ENCODE measurements around the gene KCTD20.
"Not testable (repeated sequence)": the region's sequence is repeated elsewhere in the genome, so short reads cannot be mapped to it uniquely, and the experiment has no call there.

KCTD20 gene

GRCh38 chr6:36444470-36444869 is 1.7 kb downstream of the KCTD20 start:
- Histone ChIP-seq H3K9me3 (ENCODE audit: control insufficient read depth in 2 of 2, low read length in 2 of 2) (no peaks in the 10 kb centered on the region), H3K9ac (ENCODE audit: low read length in 2 of 2) (peak overlapping the region; percentile 88 to 92)

GRCh38 chr6:36445621-36446020 is 2.8 kb downstream of the KCTD20 start:
- Histone ChIP-seq H3K9me3 (ENCODE audit: control insufficient read depth in 2 of 2, low read length in 2 of 2) (no peaks in the 10 kb centered on the region), H3K27me3 (ENCODE audit: control insufficient read depth in 1 of 2, insufficient read depth in 2 of 2, low read length in 2 of 2) (no peaks in the 10 kb centered on the region), H3K4me3 (ENCODE audit: low read length in 2 of 2) (no peak overlapping the region), H3K4me1 (ENCODE audit: control insufficient read depth, insufficient read depth, low read length) (peaks cover 27% of the 10 kb centered on the region), H3K9ac (ENCODE audit: low read length in 2 of 2) (no peak overlapping the region), H3K36me3 (ENCODE audit: control insufficient read depth in 2 of 2, insufficient read depth in 2 of 2, low read length in 2 of 2) (no peaks in the 10 kb centered on the region), H3K27ac (ENCODE audit: low read length) (no peak overlapping the region)

More at GRCh38 chr6:36444470-36444869, 1.7 kb downstream of the KCTD20 start:
- peaks cover 27% of the 10 kb centered on the region for H3K4me1 ChIP-seq (ENCODE audit: control insufficient read depth, insufficient read depth, low read length)
- H3K4me3 ChIP-seq (ENCODE audit: low read length in 2 of 2), result peak overlapping the region; percentile 95 to 97
- H3K27ac ChIP-seq (ENCODE audit: low read length), result peak overlapping the region; percentile 96
- no peaks in the 10 kb centered on the region for H3K36me3 ChIP-seq (ENCODE audit: control insufficient read depth in 2 of 2, insufficient read depth in 2 of 2, low read length in 2 of 2)
- H3K27me3 ChIP-seq (ENCODE audit: control insufficient read depth in 1 of 2, insufficient read depth in 2 of 2, low read length in 2 of 2), result no peaks in the 10 kb centered on the region

- peaks cover 11% of the 10 kb centered on the region for H3K4me1 ChIP-seq (ENCODE audit: control insufficient read depth, insufficient read depth, low read length)
- not testable (repeated sequence) for H3K27me3 ChIP-seq (ENCODE audit: control insufficient read depth in 1 of 2, insufficient read depth in 2 of 2, low read length in 2 of 2); H3K9me3 ChIP-seq (ENCODE audit: control insufficient read depth in 2 of 2, low read length in 2 of 2); H3K27ac ChIP-seq (ENCODE audit: low read length); H3K4me3 ChIP-seq (ENCODE audit: low read length in 2 of 2); H3K9ac ChIP-seq (ENCODE audit: low read length in 2 of 2); H3K36me3 ChIP-seq (ENCODE audit: control insufficient read depth in 2 of 2, insufficient read depth in 2 of 2, low read length in 2 of 2)
Observed at GRCh38 chr6:36449173-36449572, 6.4 kb downstream of the KCTD20 start.

- H3K4me1 ChIP-seq (ENCODE audit: control insufficient read depth, insufficient read depth, low read length); H3K27ac ChIP-seq (ENCODE audit: low read length); H3K36me3 ChIP-seq (ENCODE audit: control insufficient read depth in 2 of 2, insufficient read depth in 2 of 2, low read length in 2 of 2); H3K4me3 ChIP-seq (ENCODE audit: low read length in 2 of 2); H3K9ac ChIP-seq (ENCODE audit: low read length in 2 of 2); H3K27me3 ChIP-seq (ENCODE audit: control insufficient read depth in 1 of 2, insufficient read depth in 2 of 2, low read length in 2 of 2); H3K9me3 ChIP-seq (ENCODE audit: control insufficient read depth in 2 of 2, low read length in 2 of 2): not testable (repeated sequence)
Observed at GRCh38 chr6:36452897-36453296, 10.1 kb downstream of the KCTD20 start.

GRCh38 chr6:36455486-36456027 is 12.8 kb downstream of the KCTD20 start:
- no peaks in the 10 kb centered on the region for H3K9me3 ChIP-seq (ENCODE audit: control insufficient read depth in 2 of 2, low read length in 2 of 2)
- peaks cover 5% of the 10 kb centered on the region for H3K4me1 ChIP-seq (ENCODE audit: control insufficient read depth, insufficient read depth, low read length)
- H3K36me3 ChIP-seq (ENCODE audit: control insufficient read depth in 2 of 2, insufficient read depth in 2 of 2, low read length in 2 of 2), result no peaks in the 10 kb centered on the region
- H3K27me3 ChIP-seq (ENCODE audit: control insufficient read depth in 1 of 2, insufficient read depth in 2 of 2, low read length in 2 of 2), result no peaks in the 10 kb centered on the region
- no peak overlapping the region for H3K27ac ChIP-seq (ENCODE audit: low read length)
- no peak overlapping the region for H3K9ac ChIP-seq (ENCODE audit: low read length in 2 of 2)
- no peak overlapping the region for H3K4me3 ChIP-seq (ENCODE audit: low read length in 2 of 2)

GRCh38 chr6:36459501-36459900 is 16.7 kb downstream of the KCTD20 start:
- H3K9ac ChIP-seq (ENCODE audit: low read length in 2 of 2), result no peak overlapping the region
- no peaks in the 10 kb centered on the region for H3K9me3 ChIP-seq (ENCODE audit: control insufficient read depth in 2 of 2, low read length in 2 of 2)
- peaks cover 5% of the 10 kb centered on the region for H3K4me1 ChIP-seq (ENCODE audit: control insufficient read depth, insufficient read depth, low read length)
- H3K4me3 ChIP-seq (ENCODE audit: low read length in 2 of 2), result no peak overlapping the region
- no peaks in the 10 kb centered on the region for H3K36me3 ChIP-seq (ENCODE audit: control insufficient read depth in 2 of 2, insufficient read depth in 2 of 2, low read length in 2 of 2)
- H3K27ac ChIP-seq (ENCODE audit: low read length), result no peak overlapping the region
- H3K27me3 ChIP-seq (ENCODE audit: control insufficient read depth in 1 of 2, insufficient read depth in 2 of 2, low read length in 2 of 2), result no peaks in the 10 kb centered on the region

GRCh38 chr6:36460916-36461315 is 18.1 kb downstream of the KCTD20 start:
- Histone ChIP-seq H3K27ac (ENCODE audit: low read length) (no peak overlapping the region), H3K9ac (ENCODE audit: low read length in 2 of 2) (no peak overlapping the region), H3K9me3 (ENCODE audit: control insufficient read depth in 2 of 2, low read length in 2 of 2) (no peaks in the 10 kb centered on the region), H3K36me3 (ENCODE audit: control insufficient read depth in 2 of 2, insufficient read depth in 2 of 2, low read length in 2 of 2) (no peaks in the 10 kb centered on the region), H3K27me3 (ENCODE audit: control insufficient read depth in 1 of 2, insufficient read depth in 2 of 2, low read length in 2 of 2) (no peaks in the 10 kb centered on the region), H3K4me3 (ENCODE audit: low read length in 2 of 2) (no peak overlapping the region), H3K4me1 (ENCODE audit: control insufficient read depth, insufficient read depth, low read length) (peaks cover 5% of the 10 kb centered on the region)

GRCh38 chr6:36461646-36462045 is 18.8 kb downstream of the KCTD20 start:
- H3K27ac ChIP-seq (ENCODE audit: low read length), result no peak overlapping the region
- H3K4me1 ChIP-seq (ENCODE audit: control insufficient read depth, insufficient read depth, low read length), result peaks cover 5% of the 10 kb centered on the region
- H3K27me3 ChIP-seq (ENCODE audit: control insufficient read depth in 1 of 2, insufficient read depth in 2 of 2, low read length in 2 of 2), result no peaks in the 10 kb centered on the region
- H3K9ac ChIP-seq (ENCODE audit: low read length in 2 of 2), result no peak overlapping the region
- no peaks in the 10 kb centered on the region for H3K9me3 ChIP-seq (ENCODE audit: control insufficient read depth in 2 of 2, low read length in 2 of 2)
- H3K36me3 ChIP-seq (ENCODE audit: control insufficient read depth in 2 of 2, insufficient read depth in 2 of 2, low read length in 2 of 2), result no peaks in the 10 kb centered on the region
- no peak overlapping the region for H3K4me3 ChIP-seq (ENCODE audit: low read length in 2 of 2)

GRCh38 chr6:36463676-36464075 is 20.9 kb downstream of the KCTD20 start:
- Histone ChIP-seq H3K4me1 (ENCODE audit: control insufficient read depth, insufficient read depth, low read length) (peaks cover 5% of the 10 kb centered on the region), H3K27me3 (ENCODE audit: control insufficient read depth in 1 of 2, insufficient read depth in 2 of 2, low read length in 2 of 2) (no peaks in the 10 kb centered on the region)

GRCh38 chr6:36464233-36464632 is 21.4 kb downstream of the KCTD20 start:
- H3K36me3 ChIP-seq (ENCODE audit: control insufficient read depth in 2 of 2, insufficient read depth in 2 of 2, low read length in 2 of 2), result no peaks in the 10 kb centered on the region
- no peaks in the 10 kb centered on the region for H3K9me3 ChIP-seq (ENCODE audit: control insufficient read depth in 2 of 2, low read length in 2 of 2)
- H3K27ac ChIP-seq (ENCODE audit: low read length), result no peak overlapping the region
- H3K9ac ChIP-seq (ENCODE audit: low read length in 2 of 2), result no peak overlapping the region
- peaks cover 3% of the 10 kb centered on the region for H3K4me1 ChIP-seq (ENCODE audit: control insufficient read depth, insufficient read depth, low read length)
- H3K27me3 ChIP-seq (ENCODE audit: control insufficient read depth in 1 of 2, insufficient read depth in 2 of 2, low read length in 2 of 2), result no peaks in the 10 kb centered on the region
- H3K4me3 ChIP-seq (ENCODE audit: low read length in 2 of 2), result no peak overlapping the region

More at GRCh38 chr6:36463676-36464075, 20.9 kb downstream of the KCTD20 start:
- no peak overlapping the region for H3K9ac ChIP-seq (ENCODE audit: low read length in 2 of 2)
- H3K4me3 ChIP-seq (ENCODE audit: low read length in 2 of 2), result no peak overlapping the region
- no peak overlapping the region for H3K27ac ChIP-seq (ENCODE audit: low read length)
- H3K9me3 ChIP-seq (ENCODE audit: control insufficient read depth in 2 of 2, low read length in 2 of 2), result no peaks in the 10 kb centered on the region
- H3K36me3 ChIP-seq (ENCODE audit: control insufficient read depth in 2 of 2, insufficient read depth in 2 of 2, low read length in 2 of 2), result no peaks in the 10 kb centered on the region

- peaks cover 5 to 14% of the 10 kb centered on the region in 2 donors for H3K36me3 ChIP-seq (ENCODE audit: control insufficient read depth in 2 of 2, insufficient read depth in 2 of 2, low read length in 2 of 2)
- no peak overlapping the region for H3K9ac ChIP-seq (ENCODE audit: low read length in 2 of 2)
- no peaks in the 10 kb centered on the region for H3K27me3 ChIP-seq (ENCODE audit: control insufficient read depth in 1 of 2, insufficient read depth in 2 of 2, low read length in 2 of 2)
- no peaks in the 10 kb centered on the region for H3K4me1 ChIP-seq (ENCODE audit: control insufficient read depth, insufficient read depth, low read length)
- H3K27ac ChIP-seq (ENCODE audit: low read length), result no peak overlapping the region
- H3K4me3 ChIP-seq (ENCODE audit: low read length in 2 of 2), result no peak overlapping the region
- H3K9me3 ChIP-seq (ENCODE audit: control insufficient read depth in 2 of 2, low read length in 2 of 2), result no peaks in the 10 kb centered on the region
Observed at GRCh38 chr6:36467625-36468024, 24.8 kb downstream of the KCTD20 start.
